ENCODE data around the gene RSPO3. TPM values are rescaled to one million over a fixed set of nuclear protein-coding genes. Genes with fewer than 3 reads are reported as not detected.

The RSPO3 gene
- total RNA-seq, 6 experiments from 2014 or later: 0.75 to 3.6 (median 1.3) TPM

GRCh38 chr6:127083963-127084310, 34.5 kb upstream of the RSPO3 start:
- Histone ChIP-seq H3K36me3 (no peaks in the 10 kb centered on the region), H3K4me1 (no peaks in the 10 kb centered on the region), H3K27ac (no peak overlapping the region), H3K4me3 (no peak overlapping the region), H3K9me3 (no peaks in the 10 kb centered on the region), H3K27me3 (no peaks in the 10 kb centered on the region)
- DNase-seq (no peak), ATAC-seq (no peak)
- intact Hi-C loops (cut with DNase I): no loop called here
- TF ChIP-seq CTCF (IDR thresholded peaks at IDR 0.05) (no peak), POLR2A (IDR thresholded peaks at IDR 0.05) (no peak)
- WGBS (ENCODE audit: insufficient coverage, low coverage, low lambda C conversion rate, missing lambda C conversion rate): 64% methylated on average over 2 of the region's 2 CpGs

GRCh38 chr6:127085181-127085580, 33.3 kb upstream of the RSPO3 start:
- TF ChIP-seq POLR2A (IDR thresholded peaks at IDR 0.05) (no peak), CTCF (IDR thresholded peaks at IDR 0.05) (no peak)
- intact Hi-C loops (cut with DNase I): no loop called here
- no peak overlapping the region for H3K4me3 ChIP-seq
- H3K9me3 ChIP-seq: no peaks in the 10 kb centered on the region
- no peaks in the 10 kb centered on the region for H3K27me3 ChIP-seq
- no peak for DNase-seq
- 61% methylated on average over 3 of the region's 3 CpGs for WGBS (ENCODE audit: insufficient coverage, low coverage, low lambda C conversion rate, missing lambda C conversion rate)
- no peaks in the 10 kb centered on the region for H3K4me1 ChIP-seq
- H3K27ac ChIP-seq: no peak overlapping the region
- H3K36me3 ChIP-seq: no peaks in the 10 kb centered on the region
- no peak for ATAC-seq

DNA sequence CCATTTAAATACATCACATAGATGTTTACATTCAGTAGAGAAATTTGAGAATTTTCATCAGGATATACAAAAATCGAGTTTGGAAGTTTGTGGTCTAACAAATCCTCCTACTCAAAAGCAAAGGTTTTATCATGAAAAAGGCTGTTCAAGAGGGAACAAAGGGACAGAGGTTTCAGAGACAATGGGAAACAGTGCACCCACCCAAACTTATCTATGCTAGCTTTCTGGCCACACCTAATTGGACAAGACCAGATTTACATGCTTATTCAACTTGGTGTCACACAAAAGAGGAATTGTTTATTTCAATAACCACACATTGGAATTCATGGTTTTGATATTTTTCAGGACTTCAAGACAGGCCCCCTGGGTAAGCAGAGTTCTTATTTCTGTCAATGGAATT, 28.4 kb upstream of the RSPO3 start:
- WGBS (ENCODE audit: insufficient coverage, low coverage, low lambda C conversion rate, missing lambda C conversion rate): 10% methylated on average over 1 of the region's 1 CpG
- ATAC-seq (no peak), DNase-seq (no peak)
- Histone ChIP-seq H3K4me1 (no peaks in the 10 kb centered on the region), H3K9me3 (no peaks in the 10 kb centered on the region), H3K27me3 (no peaks in the 10 kb centered on the region), H3K36me3 (no peaks in the 10 kb centered on the region), H3K27ac (no peak overlapping the region), H3K4me3 (no peak overlapping the region)
- intact Hi-C loops (cut with DNase I): no loop called here
- TF ChIP-seq POLR2A (IDR thresholded peaks at IDR 0.05) (no peak), CTCF (IDR thresholded peaks at IDR 0.05) (no peak)

- intact Hi-C loops (cut with DNase I): no loop called here
- Histone ChIP-seq H3K36me3 (no peaks in the 10 kb centered on the region), H3K4me3 (no peak overlapping the region), H3K27ac (no peak overlapping the region), H3K9me3 (no peaks in the 10 kb centered on the region), H3K4me1 (no peaks in the 10 kb centered on the region), H3K27me3 (no peaks in the 10 kb centered on the region)
- TF ChIP-seq POLR2A (IDR thresholded peaks at IDR 0.05): no peak
- TF ChIP-seq CTCF (IDR thresholded peaks at IDR 0.05): no peak
- ATAC-seq (no peak), DNase-seq (no peak)
- WGBS (ENCODE audit: insufficient coverage, low coverage, low lambda C conversion rate, missing lambda C conversion rate): 49% methylated on average over 3 of the region's 3 CpGs
These were observed 26.0 kb upstream of the RSPO3 start for GRCh38 chr6:127092466-127092865.

DNA sequence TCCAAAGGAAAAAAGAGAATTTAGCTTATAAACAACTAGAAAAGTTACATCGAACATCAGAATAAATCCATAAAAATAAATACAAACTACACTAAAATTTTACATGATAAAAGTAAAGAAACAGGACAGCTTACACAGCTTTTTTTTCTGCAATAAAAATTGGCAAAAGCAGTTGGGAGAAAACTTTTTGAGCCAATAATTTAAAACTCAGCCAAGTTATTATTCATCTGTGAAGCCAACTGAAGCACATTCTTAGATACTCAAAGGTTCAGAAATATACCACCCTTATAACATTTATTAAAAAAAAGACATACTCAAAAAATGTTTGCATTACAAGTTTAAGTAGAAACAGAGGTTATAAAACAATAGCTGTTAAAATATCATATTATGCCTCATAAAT, 23.7 kb upstream of the RSPO3 start:
- Histone ChIP-seq H3K27ac (no peak overlapping the region), H3K36me3 (no peaks in the 10 kb centered on the region), H3K4me1 (no peaks in the 10 kb centered on the region), H3K4me3 (no peak overlapping the region), H3K9me3 (no peaks in the 10 kb centered on the region), H3K27me3 (no peaks in the 10 kb centered on the region)
- ATAC-seq (no peak), DNase-seq (no peak)
- TF ChIP-seq CTCF (IDR thresholded peaks at IDR 0.05): no peak
- no peak for TF ChIP-seq POLR2A (IDR thresholded peaks at IDR 0.05)
- WGBS (ENCODE audit: insufficient coverage, low coverage, low lambda C conversion rate, missing lambda C conversion rate): 57% methylated on average over 1 of the region's 1 CpG
- intact Hi-C loops (cut with DNase I): no loop called here

Data from right lobe of liver (tissue), 6 donors.